Activated T-cell treated with anti-CD3 and anti-CD28 coated beads for 1 hour (primary cell): Measurements from ENCODE around the gene IL2RA.
A peak's percentile ranks its signal among the peaks of the same experiment; 100 is the strongest.
"Not testable (repeated sequence)": the region's sequence is repeated elsewhere in the genome, so short reads cannot be mapped to it uniquely, and the experiment has no call there.

ENCODE experiments used
- DNase-seq: peaks from one replicate; pipeline ENCODE4 v3.0.0-alpha.2; 2020; ENCODE audit warnings: low read depth

Gene IL2RA

GRCh38 chr10:6062101-6062771 lies at the start of gene IL2RA:
IL2RA (minus strand) TSS chr10:6062367; CDS start chr10:6062151, 216 bp downstream.
- DNase-seq = no peak

GRCh38 chr10:6110136-6110535 lies 48.0 kb upstream of the IL2RA start:
- DNase-seq = no peak

GRCh38 chr10:6109444-6109775 lies 47.2 kb upstream of the IL2RA start:
- no peak for DNase-seq

- DNase-seq = no peak
These were observed 46.7 kb upstream of the IL2RA start for GRCh38 chr10:6108631-6109443.

- no peak for DNase-seq
These were observed 45.9 kb upstream of the IL2RA start for GRCh38 chr10:6108072-6108471.

GRCh38 chr10:6107616-6108015 lies 45.4 kb upstream of the IL2RA start:
- DNase-seq = not testable (repeated sequence)

GRCh38 chr10:6103591-6103990 lies 41.4 kb upstream of the IL2RA start:
- no peak for DNase-seq

GRCh38 chr10:6102128-6102527 lies 40.0 kb upstream of the IL2RA start:
- no peak for DNase-seq

- DNase-seq = no peak
These were observed 39.0 kb upstream of the IL2RA start for GRCh38 chr10:6101181-6101580.

- no peak for DNase-seq
These were observed 38.2 kb upstream of the IL2RA start for GRCh38 chr10:6100370-6100769.

GRCh38 chr10:6098156-6098555 lies 36.0 kb upstream of the IL2RA start:
- DNase-seq = no peak

GRCh38 chr10:6097063-6097462 lies 34.9 kb upstream of the IL2RA start:
- no peak for DNase-seq

GRCh38 chr10:6095810-6096570 lies 33.8 kb upstream of the IL2RA start:
- no peak for DNase-seq

GRCh38 chr10:6092731-6093130 lies 30.6 kb upstream of the IL2RA start:
- DNase-seq = no peak

- DNase-seq = no peak
These were observed 29.5 kb upstream of the IL2RA start for GRCh38 chr10:6091630-6092029.

GRCh38 chr10:6089334-6090219 lies 27.4 kb upstream of the IL2RA start:
- no peak for DNase-seq

GRCh38 chr10:6088721-6089333 lies 26.7 kb upstream of the IL2RA start, which contains the start of gene RBM17:
RBM17 (plus strand) TSS chr10:6089034; CDS start chr10:6097066, 8,032 bp downstream.
- peak; percentile 95 for DNase-seq

GRCh38 chr10:6086375-6087233 lies 24.4 kb upstream of the IL2RA start:
- peak; percentile 82 for DNase-seq

GRCh38 chr10:6083523-6084475 lies 21.6 kb upstream of the IL2RA start:
- DNase-seq = no peak
